Fibroblast of lung (primary cell): ENCODE data around the gene MAP7. TPM values are rescaled to one million over a fixed set of nuclear protein-coding genes. Genes with fewer than 3 reads are reported as not detected.
"Not testable (repeated sequence)": the region's sequence is repeated elsewhere in the genome, so short reads cannot be mapped to it uniquely, and the experiment has no call there.

Experiments used
- DNase-seq, 2 donors: peaks; one replicate each; pipeline versions ENCODE4 v3.0.0 to v3.0.0-alpha.2; 2010; ENCODE audit warnings: low read depth in 2 of 2
- H2AFZ ChIP-seq: 2 replicates; pipeline ENCODE4 v1.5.1; 2012; ENCODE audit warnings: low read length, control low read depth, inconsistent platforms
- H3K27ac ChIP-seq: 2 replicates; pipeline ENCODE4 v1.5.1; 2011; ENCODE audit warnings: low read length, control low read depth; ENCODE audit not compliant: insufficient read depth
- H3K27me3 ChIP-seq: 2 replicates; pipeline ENCODE4 v1.5.1; 2011; ENCODE audit warnings: mild to moderate bottlenecking, low read length; ENCODE audit not compliant: control insufficient read depth, insufficient read depth
- H3K36me3 ChIP-seq: 2 replicates; pipeline ENCODE4 v1.5.1; 2011; ENCODE audit warnings: low read length; ENCODE audit not compliant: control insufficient read depth, insufficient read depth
- H3K4me1 ChIP-seq: 2 replicates; pipeline ENCODE4 v1.5.1; 2011; ENCODE audit warnings: low read length; ENCODE audit not compliant: control insufficient read depth, insufficient read depth; ENCODE audit errors: extremely low read depth
- H3K4me2 ChIP-seq: 2 replicates; pipeline ENCODE4 v1.5.1; 2011; ENCODE audit warnings: low read length, control low read depth; ENCODE audit not compliant: insufficient read depth; ENCODE audit errors: extremely low read depth
- H3K4me3 ChIP-seq, 4 experiments: fragments of 200-600 bp in 1 of 4; sonication (generic) in 1 of 4; replicated peaks in 1 of 4; 2 replicates each; pipeline ENCODE4 v1.5.1; 2011 to 2016; ENCODE audit warnings: low read length in 4 of 4, low read depth in 3 of 4, mild to moderate bottlenecking in 3 of 4, control low read depth in 2 of 4, inconsistent platforms in 1 of 4, mixed read lengths in 1 of 4; ENCODE audit not compliant: insufficient read depth in 1 of 4; ENCODE audit errors: control extremely low read depth in 1 of 4
- H3K79me2 ChIP-seq: 2 replicates; pipeline ENCODE4 v1.5.1; 2012; ENCODE audit warnings: mild to moderate bottlenecking, low read length, inconsistent platforms; ENCODE audit not compliant: control insufficient read depth, insufficient read depth
- H3K9ac ChIP-seq: 2 replicates; pipeline ENCODE4 v1.5.1; 2011; ENCODE audit warnings: mild to moderate bottlenecking, low read length, control low read depth; ENCODE audit not compliant: insufficient read depth
- H3K9me3 ChIP-seq: 2 replicates; pipeline ENCODE4 v1.5.1; 2012; ENCODE audit warnings: low read depth, low read length; ENCODE audit not compliant: control insufficient read depth, insufficient read depth
- H4K20me1 ChIP-seq: 2 replicates; pipeline ENCODE4 v1.5.1; 2011; ENCODE audit warnings: low read length; ENCODE audit not compliant: control insufficient read depth, insufficient read depth; ENCODE audit errors: extremely low read depth
- CTCF ChIP-seq, 2 donors: IDR thresholded peaks in 1 of 2; conservative IDR thresholded peaks in 1 of 2; 1 replicate in 1 of 2; 2 replicates in 1 of 2; pipeline ENCODE4 v1.5.1; 2011 to 2012; ENCODE audit warnings: low read length in 2 of 2, control low read depth in 1 of 2, inconsistent platforms in 1 of 2, low read depth in 1 of 2, mild to moderate bottlenecking in 1 of 2
- EZH2 ChIP-seq: IDR thresholded peaks from 2 replicates; pipeline ENCODE4 v1.5.1; 2012; ENCODE audit warnings: low read length, control low read depth, mild to moderate bottlenecking; ENCODE audit errors: missing control alignments
- polyA plus RNA-seq, 2 donors: library from polyadenylated mRNA; depleted of rRNA in 1 of 2; stranded (reverse) in 1 of 2; unstranded in 1 of 2; fragments of >200 nt; gene quantifications; 2 replicates each; pipeline ENCODE4 v1.2.1, GENCODE V29; 2011 to 2012; ENCODE audit warnings: missing spikeins in 1 of 2
- total RNA-seq: library from RNA; depleted of rRNA; stranded (reverse); fragments of >200 nt; gene quantifications from 2 replicates; pipeline ENCODE4 v1.2.1, GENCODE V29; 2014

MAP7 gene
- total and polyA plus RNA-seq, 2 donors (not counting 1 experiment from before 2014, with no cell fraction given), result 0.40 to 1.5 TPM

DNA sequence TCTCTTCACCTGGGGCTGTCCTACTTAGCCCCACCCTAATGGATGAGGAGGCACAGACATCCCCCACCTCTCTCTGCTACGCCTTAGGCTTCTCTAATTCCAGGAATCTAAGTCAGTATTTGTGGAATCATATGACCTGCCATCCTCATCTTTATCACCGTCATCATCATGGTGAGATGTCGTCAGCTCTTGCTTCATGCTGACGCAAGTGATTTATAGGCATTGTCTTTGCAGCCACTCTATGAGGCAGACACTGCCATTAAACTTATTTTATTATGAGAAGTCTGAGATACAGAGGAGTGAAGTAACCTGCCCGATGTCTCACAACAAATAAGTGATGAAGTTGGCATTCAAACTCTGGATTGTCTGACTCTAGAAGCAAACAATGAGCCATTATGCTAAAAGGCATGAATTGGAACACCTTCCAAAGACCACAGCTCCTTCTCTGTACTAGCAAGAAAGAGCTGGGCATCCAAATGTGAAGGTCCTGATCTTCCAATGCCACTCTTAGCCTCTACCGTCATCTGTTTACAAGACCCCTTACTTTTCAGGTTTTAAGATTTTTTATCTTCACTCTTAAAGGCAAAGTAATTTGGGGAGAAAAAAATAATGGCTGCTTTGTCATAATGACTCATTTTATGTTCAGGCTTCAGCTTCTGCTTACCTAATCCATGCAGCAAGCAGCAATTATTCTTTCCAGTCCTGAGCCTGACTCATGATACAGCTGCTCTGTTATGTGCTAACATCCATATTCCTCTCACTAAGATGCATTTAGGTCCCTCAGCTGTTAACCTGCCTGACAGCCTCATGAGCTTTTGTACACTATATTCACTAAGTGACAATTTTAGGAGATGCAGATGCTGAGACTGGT is 146.9 kb downstream of the MAP7 start:
- Histone ChIP-seq H3K4me3 (no peak overlapping the region), H3K79me2 (no peaks in the 10 kb centered on the region), H3K9me3 (no peaks in the 10 kb centered on the region), H2AFZ (peak overlapping the region; percentile 11), H3K36me3 (no peaks in the 10 kb centered on the region), H3K27ac (peak overlapping the region; percentile 77), H3K9ac (no peak overlapping the region), H4K20me1 (no peaks in the 10 kb centered on the region), H3K4me1 (peaks cover 11% of the 10 kb centered on the region), H3K4me2 (peak overlapping the region; percentile 52), H3K27me3 (no peaks in the 10 kb centered on the region)
- peak; percentile 96 to 97 for DNase-seq
- TF ChIP-seq CTCF (conservative IDR thresholded peaks at IDR 0.05 in 1 of 2, IDR thresholded peaks at IDR 0.05 in 1 of 2; ENCODE audit: low read depth in 1 of 2, low read length in 2 of 2), result no peak
- TF ChIP-seq EZH2, result no peak

GRCh38 chr6:136401749-136402148 is 148.5 kb downstream of the MAP7 start:
- H3K9me3 ChIP-seq, result no peaks in the 10 kb centered on the region
- H3K4me1 ChIP-seq, result peaks cover 11% of the 10 kb centered on the region
- H2AFZ ChIP-seq, result no peak overlapping the region
- no peak for TF ChIP-seq EZH2
- TF ChIP-seq CTCF (conservative IDR thresholded peaks at IDR 0.05 in 1 of 2, IDR thresholded peaks at IDR 0.05 in 1 of 2; ENCODE audit: low read depth in 1 of 2, low read length in 2 of 2), result no peak
- no peaks in the 10 kb centered on the region for H3K27me3 ChIP-seq
- no peaks in the 10 kb centered on the region for H3K36me3 ChIP-seq
- no peak overlapping the region for H3K27ac ChIP-seq
- no peak overlapping the region for H3K4me3 ChIP-seq
- H3K79me2 ChIP-seq, result no peaks in the 10 kb centered on the region
- peak overlapping the region; percentile 20 for H3K4me2 ChIP-seq
- H4K20me1 ChIP-seq, result no peaks in the 10 kb centered on the region
- no peak overlapping the region for H3K9ac ChIP-seq
- peak; percentile 19 to 80 for DNase-seq

GRCh38 chr6:136401236-136401635 is 149.0 kb downstream of the MAP7 start:
- H2AFZ ChIP-seq, DNase-seq, H3K9me3 ChIP-seq, H3K4me2 ChIP-seq, H3K36me3 ChIP-seq, H3K9ac ChIP-seq, H3K79me2 ChIP-seq, H3K27ac ChIP-seq, H3K4me3 ChIP-seq, H4K20me1 ChIP-seq, H3K27me3 ChIP-seq: not testable (repeated sequence)
- peaks cover 11% of the 10 kb centered on the region for H3K4me1 ChIP-seq
